GM12891 (cell line): ENCODE measurements around the gene ZBTB48.

Experiments
- PAX5 ChIP-seq: IDR thresholded peaks from 2 replicates; pipeline ENCODE4 v1.6.1; 2011; ENCODE audit warnings: low read length, moderate library complexity, mild to moderate bottlenecking; ENCODE audit not compliant: insufficient read depth, severe bottlenecking
- POLR2A ChIP-seq: IDR thresholded peaks from 2 replicates; pipeline ENCODE4 v1.6.1; 2011; ENCODE audit warnings: low read depth, low read length, control low read depth
- POLR2AphosphoS5 ChIP-seq: IDR thresholded peaks from 2 replicates; pipeline ENCODE4 v1.6.1; 2011; ENCODE audit warnings: low read depth, low read length, control low read depth
- SPI1 ChIP-seq: IDR thresholded peaks from 2 replicates; pipeline ENCODE4 v1.6.1; 2011; ENCODE audit warnings: low read depth, low read length, control low read depth
- TAF1 ChIP-seq: IDR thresholded peaks from 2 replicates; pipeline ENCODE4 v1.6.1; 2011; ENCODE audit warnings: low read depth, low read length, control low read depth

GRCh38 chr1:6545276-6546112 is 34.3 kb upstream of the ZBTB48 start:
- TF ChIP-seq SPI1: no peak
- TF ChIP-seq TAF1: no peak
- no peak for TF ChIP-seq POLR2A
- no peak for TF ChIP-seq POLR2AphosphoS5
- no peak for TF ChIP-seq PAX5
